ENCODE results near the gene SLC27A3.

The SLC27A3 gene

GRCh38 chr1:153816283-153816889 lies 41.2 kb downstream of the SLC27A3 start:
- Histone ChIP-seq H3K27ac (peak overlapping the region; percentile 30 to 50), H3K4me3 (no peak overlapping the region)
- no peak for TF ChIP-seq CTCF (IDR thresholded peaks at IDR 0.05)
- no peak for DNase-seq (ENCODE audit: low spot score)

GRCh38 chr1:153818876-153819275 lies 43.7 kb downstream of the SLC27A3 start:
- no peak for DNase-seq (ENCODE audit: low spot score)

GRCh38 chr1:153827168-153827964 lies 52.2 kb downstream of the SLC27A3 start:
- H3K4me3 ChIP-seq = no peak overlapping the region
- TF ChIP-seq CTCF (IDR thresholded peaks at IDR 0.05) = no peak
- no peak for DNase-seq (ENCODE audit: low spot score)
- H3K27ac ChIP-seq = no peak overlapping the region

More at GRCh38 chr1:153818876-153819275, 43.7 kb downstream of the SLC27A3 start:
- no peak for TF ChIP-seq CTCF (IDR thresholded peaks at IDR 0.05)
- Histone ChIP-seq H3K4me3 (no peak overlapping the region), H3K27ac (no peak overlapping the region)
